H9 (cell line): ENCODE data around the gene SPC24. TPM values are rescaled to one million over a fixed set of nuclear protein-coding genes. Genes with fewer than 3 reads are reported as not detected.

ENCODE experiments used
- DNase-seq: peaks from one replicate; pipeline ENCODE4 v3.0.0-alpha.2; 2017
- H2AFZ ChIP-seq: one replicate; pipeline ENCODE4 v1.6.1; 2013; ENCODE audit warnings: mild to moderate bottlenecking, low read length, control low read depth, moderate library complexity
- H2AK5ac ChIP-seq: 2 replicates; pipeline ENCODE4 v1.6.1; 2013; ENCODE audit warnings: low read length, control low read depth, mixed read lengths; ENCODE audit not compliant: insufficient read length
- H2BK120ac ChIP-seq: one replicate; pipeline ENCODE4 v1.6.1; 2013; ENCODE audit warnings: low read depth, mild to moderate bottlenecking, low read length, control low read depth, inconsistent platforms; ENCODE audit not compliant: poor library complexity, severe bottlenecking
- H2BK12ac ChIP-seq: 2 replicates; pipeline ENCODE4 v1.6.1; 2013; ENCODE audit warnings: low read length, control low read depth, mixed read lengths, low read depth; ENCODE audit not compliant: insufficient read length
- H2BK15ac ChIP-seq: 2 replicates; pipeline ENCODE4 v1.6.1; 2013; ENCODE audit warnings: low read depth, low read length, control low read depth
- H2BK20ac ChIP-seq: one replicate; pipeline ENCODE4 v1.6.1; 2013; ENCODE audit warnings: low read depth, mild to moderate bottlenecking, low read length, control low read depth, inconsistent platforms; ENCODE audit not compliant: poor library complexity, severe bottlenecking
- H2BK5ac ChIP-seq: 2 replicates; pipeline ENCODE4 v1.6.1; 2013; ENCODE audit warnings: low read length, control low read depth, mixed read lengths; ENCODE audit not compliant: insufficient read length
- H3K14ac ChIP-seq: 2 replicates; pipeline ENCODE4 v1.6.1; 2013; ENCODE audit warnings: low read length, control low read depth; ENCODE audit not compliant: insufficient read depth
- H3K18ac ChIP-seq: 2 replicates; pipeline ENCODE4 v1.6.1; 2013; ENCODE audit warnings: low read depth, mild to moderate bottlenecking, mixed read lengths, low read length, control low read depth; ENCODE audit not compliant: insufficient read length
- H3K23ac ChIP-seq: 2 replicates; pipeline ENCODE4 v1.6.1; 2013; ENCODE audit warnings: low read length, control low read depth, mixed read lengths, low read depth; ENCODE audit not compliant: insufficient read length
- H3K23me2 ChIP-seq: 2 replicates; pipeline ENCODE4 v1.6.1; 2013; ENCODE audit warnings: low read depth, mild to moderate bottlenecking, mixed read lengths, low read length, control low read depth; ENCODE audit not compliant: insufficient read length, poor library complexity, severe bottlenecking
- H3K27ac ChIP-seq: 2 replicates; pipeline ENCODE4 v1.5.1; 2013; ENCODE audit warnings: low read length, control low read depth, mixed read lengths, low read depth; ENCODE audit not compliant: insufficient read length
- H3K27me3 ChIP-seq: 2 replicates; pipeline ENCODE4 v1.6.1; 2013; ENCODE audit warnings: low read length, control low read depth, inconsistent platforms; ENCODE audit not compliant: insufficient read depth
- H3K4ac ChIP-seq: 2 replicates; pipeline ENCODE4 v1.6.1; 2013; ENCODE audit warnings: low read depth, mild to moderate bottlenecking, control low read depth, inconsistent platforms, low read length, moderate library complexity
- H3K4me1 ChIP-seq: 2 replicates; pipeline ENCODE4 v1.6.1; 2013; ENCODE audit warnings: low read length, control low read depth, inconsistent platforms; ENCODE audit not compliant: insufficient read depth
- H3K4me2 ChIP-seq: 2 replicates; pipeline ENCODE4 v1.6.1; 2013; ENCODE audit warnings: low read length, control low read depth, mixed read lengths; ENCODE audit not compliant: insufficient read length, insufficient read depth
- H3K56ac ChIP-seq: 2 replicates; pipeline ENCODE4 v1.6.1; 2013; ENCODE audit warnings: low read depth, mild to moderate bottlenecking, mixed read lengths, low read length, control low read depth; ENCODE audit not compliant: insufficient read length
- H3K79me1 ChIP-seq: 2 replicates; pipeline ENCODE4 v1.6.1; 2013; ENCODE audit warnings: low read depth, mild to moderate bottlenecking, moderate library complexity, low read length, control low read depth, inconsistent platforms; ENCODE audit not compliant: insufficient read depth, poor library complexity, severe bottlenecking
- H3K79me2 ChIP-seq: 2 replicates; pipeline ENCODE4 v1.6.1; 2013; ENCODE audit warnings: low read length, control low read depth, inconsistent platforms; ENCODE audit not compliant: insufficient read depth
- H3K9ac ChIP-seq: 2 replicates; pipeline ENCODE4 v1.6.1; 2013; ENCODE audit warnings: low read length, control low read depth, mixed read lengths; ENCODE audit not compliant: insufficient read length; ENCODE audit errors: extremely low read depth
- H3K9me3 ChIP-seq: one replicate; pipeline ENCODE4 v1.6.1; 2013; ENCODE audit warnings: low read depth, low read length, inconsistent platforms; ENCODE audit not compliant: control insufficient read depth
- H3T11ph ChIP-seq: one replicate; pipeline ENCODE4 v1.6.1; 2013; ENCODE audit warnings: mild to moderate bottlenecking, low read length, control low read depth, inconsistent platforms
- H4K20me1 ChIP-seq: one replicate; pipeline ENCODE4 v1.6.1; 2013; ENCODE audit not compliant: control insufficient read depth, insufficient read length, insufficient read depth
- H4K5ac ChIP-seq: 2 replicates; pipeline ENCODE4 v1.6.1; 2013; ENCODE audit warnings: low read depth, mild to moderate bottlenecking, mixed read lengths, low read length, control low read depth; ENCODE audit not compliant: insufficient read length
- H4K8ac ChIP-seq: replicated peaks from 2 replicates; pipeline ENCODE4 v1.6.1; 2013; ENCODE audit warnings: low read length, control low read depth, mixed read lengths, low read depth; ENCODE audit not compliant: insufficient read length
- H4K91ac ChIP-seq: 2 replicates; pipeline ENCODE4 v1.6.1; 2013; ENCODE audit warnings: low read depth, mild to moderate bottlenecking, moderate library complexity, mixed read lengths, low read length, control low read depth; ENCODE audit not compliant: insufficient read length
- H3K27ac Mint-ChIP-seq, 3 experiments: 2 replicates in 2 of 3; 3 replicates in 1 of 3; pipeline ENCODE4 v1.8.0; 2020 to 2021; ENCODE audit warnings: mixed read lengths in 3 of 3, mild to moderate bottlenecking in 1 of 3, moderate library complexity in 1 of 3
- H3K27me3 Mint-ChIP-seq: 2 replicates; pipeline ENCODE4 v1.8.0; 2021; ENCODE audit warnings: low read depth, mild to moderate bottlenecking, moderate library complexity, mixed read lengths
- H3K36me3 Mint-ChIP-seq, 3 experiments: 2 replicates in 2 of 3; 3 replicates in 1 of 3; pipeline ENCODE4 v1.8.0; 2020 to 2021; ENCODE audit warnings: low read depth in 3 of 3, mixed read lengths in 3 of 3; ENCODE audit not compliant: insufficient read depth in 1 of 3
- H3K4me1 Mint-ChIP-seq, 2 experiments: 2 replicates each; pipeline ENCODE4 v1.8.0; 2020; ENCODE audit warnings: mixed read lengths in 2 of 2
- H3K4me3 Mint-ChIP-seq, 2 experiments: 2 replicates in 1 of 2; 3 replicates in 1 of 2; pipeline ENCODE4 v1.8.0; 2020 to 2021; ENCODE audit warnings: mild to moderate bottlenecking in 2 of 2, mixed read lengths in 2 of 2, moderate library complexity in 1 of 2
- H3K9me3 Mint-ChIP-seq, 2 experiments: 2 replicates in 1 of 2; 3 replicates in 1 of 2; pipeline ENCODE4 v1.8.0; 2020; ENCODE audit warnings: mild to moderate bottlenecking in 2 of 2, mixed read lengths in 2 of 2, moderate library complexity in 1 of 2
- WGBS: extraction: QIAGEN DNeasy Blood & Tissue Kit; methylation state at CpG from one replicate; pipeline ENCODE4 v1.1.7; 2013; ENCODE audit warnings: missing lambda C conversion rate, low lambda C conversion rate, mixed read lengths; ENCODE audit not compliant: insufficient read length; ENCODE audit errors: extremely low coverage; 5-methylcytosine and 5-hydroxymethylcytosine counted together
- total RNA-seq: library from RNA; stranded (reverse); gene quantifications from 2 replicates; pipeline ENCODE4 v1.2.1, GENCODE V29; 2021
- TF ChIP-seq, protein P1 (sequence below): fragments of 200-600 bp; sonication (generic); conservative IDR thresholded peaks from 3 replicates; pipeline ENCODE4 v1.8.0; 2021; ENCODE audit warnings: antibody characterized with exemption, mild to moderate bottlenecking

The SPC24 gene
- total RNA-seq, 1 experiment from 2014 or later, result 51.5 TPM

DNA sequence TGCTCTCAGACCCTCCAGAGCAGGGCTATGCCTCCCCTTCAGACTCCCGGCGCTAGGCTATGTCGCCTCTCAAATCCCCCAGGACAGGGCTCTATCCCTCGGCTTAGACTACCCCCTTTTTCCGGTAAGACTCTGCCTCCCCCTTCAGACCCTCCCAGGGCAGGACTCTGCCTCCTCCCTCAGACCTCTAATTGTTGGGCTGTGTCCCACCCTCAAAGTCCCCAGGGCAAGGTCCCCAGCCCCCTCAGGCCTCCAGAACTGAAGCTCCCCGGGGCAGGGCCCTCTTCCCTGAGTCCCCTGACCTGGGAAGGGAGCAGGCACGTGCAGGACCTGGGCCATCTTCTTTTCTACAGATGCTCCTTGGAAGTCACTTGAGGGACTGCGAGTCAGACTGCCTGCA is 38.6 kb upstream of the SPC24 start:
- Histone ChIP-seq H3K9me3 (no peaks in the 10 kb centered on the region), H3K4ac (no peak overlapping the region), H3K14ac (no peak overlapping the region; the same call in 1 of the 2 replicates), H2BK15ac (no peak overlapping the region), H3K56ac (no peak overlapping the region), H3T11ph (no peak overlapping the region), H2BK5ac (no peak overlapping the region), H3K4me1 (no peaks in the 10 kb centered on the region; the same call in 1 of the 2 replicates), H4K91ac (no peak overlapping the region), H3K23ac (no peak overlapping the region), H2BK120ac (no peak overlapping the region), H2BK20ac (no peak overlapping the region), H3K9ac (no peak overlapping the region), H3K4me2 (no peak overlapping the region), H3K79me1 (no peaks in the 10 kb centered on the region), H2AFZ (no peak overlapping the region), H3K23me2 (peaks cover 4% of the 10 kb centered on the region), H3K27me3 (no peaks in the 10 kb centered on the region), H3K27ac (no peak overlapping the region), H3K79me2 (no peaks in the 10 kb centered on the region), H4K8ac (no peak overlapping the region), H2AK5ac (no peak overlapping the region), H2BK12ac (no peak overlapping the region), H3K18ac (no peak overlapping the region), H4K5ac (no peak overlapping the region), H4K20me1 (no peaks in the 10 kb centered on the region)
- Mint-ChIP-seq H3K27ac (no peak overlapping the region), H3K36me3 (peaks cover 9 to 28% (median 27%) of the 10 kb centered on the region in 3 experiments; a peak in 6 of 7 replicates), H3K4me3 (no peak overlapping the region; a peak in 1 of 5 replicates), H3K9me3 (no peaks in the 10 kb centered on the region), H3K27me3 (peaks cover 2% of the 10 kb centered on the region; the same call in 1 of the 2 replicates), H3K4me1 (peaks cover 6 to 13% of the 10 kb centered on the region in 2 experiments)
- no peak for DNase-seq
- WGBS, result no CpG with 5 or more reads among the region's 8 CpGs
- TF ChIP-seq, protein P1, sequence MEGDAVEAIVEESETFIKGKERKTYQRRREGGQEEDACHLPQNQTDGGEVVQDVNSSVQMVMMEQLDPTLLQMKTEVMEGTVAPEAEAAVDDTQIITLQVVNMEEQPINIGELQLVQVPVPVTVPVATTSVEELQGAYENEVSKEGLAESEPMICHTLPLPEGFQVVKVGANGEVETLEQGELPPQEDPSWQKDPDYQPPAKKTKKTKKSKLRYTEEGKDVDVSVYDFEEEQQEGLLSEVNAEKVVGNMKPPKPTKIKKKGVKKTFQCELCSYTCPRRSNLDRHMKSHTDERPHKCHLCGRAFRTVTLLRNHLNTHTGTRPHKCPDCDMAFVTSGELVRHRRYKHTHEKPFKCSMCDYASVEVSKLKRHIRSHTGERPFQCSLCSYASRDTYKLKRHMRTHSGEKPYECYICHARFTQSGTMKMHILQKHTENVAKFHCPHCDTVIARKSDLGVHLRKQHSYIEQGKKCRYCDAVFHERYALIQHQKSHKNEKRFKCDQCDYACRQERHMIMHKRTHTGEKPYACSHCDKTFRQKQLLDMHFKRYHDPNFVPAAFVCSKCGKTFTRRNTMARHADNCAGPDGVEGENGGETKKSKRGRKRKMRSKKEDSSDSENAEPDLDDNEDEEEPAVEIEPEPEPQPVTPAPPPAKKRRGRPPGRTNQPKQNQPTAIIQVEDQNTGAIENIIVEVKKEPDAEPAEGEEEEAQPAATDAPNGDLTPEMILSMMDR, result no peak
